Aorta (tissue), 5 donors: Measurements from ENCODE around the gene VSIG4. TPM values are rescaled to one million over a fixed set of nuclear protein-coding genes. Genes with fewer than 3 reads are reported as not detected.
"Not testable (repeated sequence)": the region's sequence is repeated elsewhere in the genome, so short reads cannot be mapped to it uniquely, and the experiment has no call there.

Experiments used
- ATAC-seq: fragments of 200-7000 bp; cut with Tn5 transposase; one replicate; pipeline ENCODE4 v1.9.1; 2022; ENCODE audit warnings: moderate library complexity; ENCODE audit not compliant: low FRiP score
- DNase-seq, 2 donors: peaks; one replicate each; pipeline ENCODE4 v3.0.0-alpha.2; 2020
- H3K27ac ChIP-seq, 2 donors: one replicate each; pipeline ENCODE4 v1.5.1; 2013; ENCODE audit warnings: low read length in 2 of 2, mild to moderate bottlenecking in 2 of 2, moderate library complexity in 2 of 2, control low read depth in 1 of 2, inconsistent platforms in 1 of 2, low read depth in 1 of 2
- H3K27me3 ChIP-seq, 2 donors: one replicate each; pipeline ENCODE4 v1.6.1; 2013; ENCODE audit warnings: control low read depth in 1 of 2, low read length in 1 of 2, mild to moderate bottlenecking in 1 of 2, moderate library complexity in 1 of 2; ENCODE audit not compliant: insufficient read depth in 2 of 2, control insufficient read depth in 1 of 2
- H3K36me3 ChIP-seq, 2 donors: one replicate each; pipeline ENCODE4 v1.6.1; 2013; ENCODE audit warnings: control low read depth in 1 of 2, low read length in 1 of 2, mild to moderate bottlenecking in 1 of 2; ENCODE audit not compliant: insufficient read depth in 2 of 2, control insufficient read depth in 1 of 2
- H3K4me1 ChIP-seq, 2 donors: one replicate each; pipeline ENCODE4 v1.6.1; 2013; ENCODE audit warnings: low read length in 2 of 2, control low read depth in 1 of 2, mild to moderate bottlenecking in 1 of 2, moderate library complexity in 1 of 2; ENCODE audit not compliant: insufficient read depth in 2 of 2, control insufficient read depth in 1 of 2
- H3K4me3 ChIP-seq, 2 donors: one replicate each; pipeline ENCODE4 v1.5.1; 2013; ENCODE audit warnings: low read length in 2 of 2, control low read depth in 1 of 2, mild to moderate bottlenecking in 1 of 2
- H3K9me3 ChIP-seq: one replicate; pipeline ENCODE4 v1.6.1; 2013; ENCODE audit warnings: mild to moderate bottlenecking, low read length; ENCODE audit not compliant: control insufficient read depth
- WGBS, 2 donors: extraction: QIAGEN DNeasy Blood & Tissue Kit; methylation state at CpG; one replicate each; pipeline ENCODE4 v1.1.7; 2013; 5-methylcytosine and 5-hydroxymethylcytosine counted together
- intact Hi-C, 2 donors: fragments of 100-400 bp; cut with DNase I; formaldehyde crosslinking; loops; one replicate each; pipeline versions ENCODE4 v1.14.2 to v1.15.0; 2022
- polyA plus RNA-seq, 2 donors: library from polyadenylated mRNA; stranded (reverse); fragments of 200-250 nt; gene quantifications; one replicate each; pipeline ENCODE4 v1.2.3, GENCODE V29; 2013
- total RNA-seq, 2 donors: library from RNA; stranded (reverse); fragmentation: NEBNext Ultra II Directional; extraction: Animal tissue kit (Norgen Biotek cat#: 25700); gene quantifications; one replicate each; pipeline ENCODE4 v1.2.1, GENCODE V29; 2021
- donor health status: healthy with polysubstance abuse.
- donor health status: Bipolar disorder and iron deficiency.
- donor health status: DM: no; HTN: no; CAD: no.
- donor health status: DM: no; HTN: no; CAD: no.
- donor health status: DM: yes; HTN: yes; CAD: no.

Gene VSIG4
- total and polyA plus RNA-seq, 4 donors, result 20.6 to 115 (median 109) TPM

- H3K27me3 ChIP-seq, ATAC-seq, H3K36me3 ChIP-seq, DNase-seq, H3K27ac ChIP-seq, H3K9me3 ChIP-seq, H3K4me3 ChIP-seq, intact Hi-C loops, H3K4me1 ChIP-seq: not testable (repeated sequence)
- WGBS, 2 donors, result 70 to 89% methylated on average over 1 of the region's 1 CpG
Measured at GRCh38 chrX:65977161-65977560, 62.7 kb downstream of the VSIG4 start.

GRCh38 chrX:65976161-65976560 is 63.7 kb downstream of the VSIG4 start:
- Histone ChIP-seq H3K27me3 (no peaks in the 10 kb centered on the region), H3K4me3 (no peak overlapping the region), H3K27ac (no peak overlapping the region), H3K36me3 (no peaks in the 10 kb centered on the region), H3K4me1 (no peaks in the 10 kb centered on the region), H3K9me3 (no peaks in the 10 kb centered on the region)
- intact Hi-C loops, result no loop called here
- no peak for ATAC-seq
- no peak for DNase-seq

- H3K4me1 ChIP-seq, intact Hi-C loops, H3K9me3 ChIP-seq, H3K36me3 ChIP-seq, H3K4me3 ChIP-seq, H3K27ac ChIP-seq, DNase-seq, H3K27me3 ChIP-seq, ATAC-seq: not testable (repeated sequence)
- 91 to 94% methylated on average over 36 to 38 of the region's 38 CpGs for WGBS, 2 donors
Measured at GRCh38 chrX:65975161-65975751, 64.6 kb downstream of the VSIG4 start.

Other genes starting within 250 kb of the VSIG4 start
- 10 to 100 TPM; 58.2 to 67.8 TPM for gene HEPH, start 124.2 kb upstream of the VSIG4 start, total RNA-seq
- gene HEPH, start 124.2 kb upstream of the VSIG4 start, polyA plus RNA-seq, result 10 to 100 TPM; 21.0 to 46.9 TPM